ENCODE measurements around the gene RHBDF1.

- TF ChIP-seq HNF4G (IDR thresholded peaks at IDR 0.05) = no peak
- no peak for TF ChIP-seq TAF1 (conservative IDR thresholded peaks at IDR 0.05)
- TF ChIP-seq CTCF (IDR thresholded peaks at IDR 0.05; ENCODE audit: low read depth, low read length, missing input control) = no peak
- no peak for TF ChIP-seq RAD21 (IDR thresholded peaks at IDR 0.05)
- no peak for TF ChIP-seq JUND (IDR thresholded peaks at IDR 0.05)
- no peak for TF ChIP-seq MAX (IDR thresholded peaks at IDR 0.05)
- no peak for TF ChIP-seq REST (IDR thresholded peaks at IDR 0.05)
- no peak for TF ChIP-seq YY1 (IDR thresholded peaks at IDR 0.05)
- no peak for TF ChIP-seq ZBTB33 (IDR thresholded peaks at IDR 0.05)
- TF ChIP-seq SP1 (IDR thresholded peaks at IDR 0.05) = no peak
- no peak for TF ChIP-seq NR2F2 (IDR thresholded peaks at IDR 0.05)
- TF ChIP-seq ATF3 (IDR thresholded peaks at IDR 0.05) = no peak
- TF ChIP-seq EGR1 (IDR thresholded peaks at IDR 0.05; ENCODE audit: low read depth in 2 of 2) = no peak
- no peak for TF ChIP-seq FOXA1 (IDR thresholded peaks at IDR 0.05)
These were observed 12.3 kb downstream of the RHBDF1 start for GRCh38 chr16:60166-60565.
